Measurements from ENCODE around the gene GPSM1. TPM values are rescaled to one million over a fixed set of nuclear protein-coding genes. Genes with fewer than 3 reads are reported as not detected.

GPSM1 gene
- polyA plus RNA-seq (ENCODE audit: insufficient read length in 10 of 10) = 10 to 100 TPM; 15.9 to 30.8 (median 21.0) TPM
- long read RNA-seq, donor 1, partial matches to known transcripts = 0 of 1 reads
- long read RNA-seq, donor 1, other reads (novel, unspliced or antisense) = 0 of 1 reads
- long read RNA-seq, donor 2, partial matches to known transcripts = 0 of 1 reads
- long read RNA-seq, donor 2, other reads (novel, unspliced or antisense) = 0 of 1 reads
- long read RNA-seq, donor 3 = 0 reads
- long read RNA-seq, donor 4, partial matches to known transcripts = 0 of 2 reads
- long read RNA-seq, donor 4, other reads (novel, unspliced or antisense) = 0 of 2 reads
- long read RNA-seq, donor 5 = 0 reads
- long read RNA-seq, donor 6, partial matches to known transcripts = 0 of 2 reads
- long read RNA-seq, donor 6, other reads (novel, unspliced or antisense) = 0 of 2 reads
- long read RNA-seq, donor 7, partial matches to known transcripts = 0 of 5 reads
- long read RNA-seq, donor 7, other reads (novel, unspliced or antisense) = 0 of 5 reads
- long read RNA-seq, donor 8, partial matches to known transcripts = 10 of 10 reads
- long read RNA-seq, donor 8, other reads (novel, unspliced or antisense) = 0 of 10 reads
- long read RNA-seq, donor 9, partial matches to known transcripts = 0 of 2 reads
- long read RNA-seq, donor 9, other reads (novel, unspliced or antisense) = 0 of 2 reads

DNA sequence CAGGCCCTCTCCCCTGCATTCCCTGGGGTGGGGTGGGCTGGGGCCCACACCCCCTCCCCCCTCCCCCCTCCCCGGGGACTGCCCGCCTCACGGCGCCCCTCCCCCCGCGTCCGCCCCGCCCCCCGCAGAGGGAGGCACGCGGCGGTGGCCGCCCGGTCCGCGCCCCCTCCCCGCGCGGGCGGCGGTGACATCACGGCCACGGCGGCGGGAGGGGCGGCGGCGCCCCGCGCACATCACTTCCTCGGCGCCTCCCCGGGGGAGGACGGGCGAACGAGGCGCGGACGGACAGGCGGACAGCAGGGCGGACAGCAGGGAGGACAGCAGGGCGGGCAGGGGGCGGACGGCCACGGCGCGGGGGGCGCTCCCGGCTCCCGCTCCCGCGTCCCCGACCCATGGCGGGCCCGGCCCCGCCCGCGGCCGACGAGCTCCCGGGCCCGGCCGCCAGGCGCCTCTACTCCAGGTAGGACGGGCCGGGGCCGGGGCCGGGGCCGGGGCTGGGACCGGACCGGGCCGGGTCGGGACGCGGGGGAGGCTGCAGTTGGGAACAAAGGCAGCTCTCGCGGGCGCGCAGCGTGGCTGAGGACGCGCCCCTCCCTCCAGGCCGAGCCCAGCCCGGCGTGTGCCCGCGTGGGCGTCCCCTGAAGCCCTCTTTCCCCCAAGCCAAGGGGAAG, at the start of gene GPSM1:
TSS of gene GPSM1 (plus strand) at position 236 of the 671 bp plus-strand sequence. CDS start at position 393, 157 bp downstream.
- DNase-seq = peak in 2 of 3 donors; percentile 70 to 80

- no peak for DNase-seq
Observed at GRCh38 chr9:136277746-136278145, 49.6 kb upstream of the GPSM1 start.

- DNase-seq = no peak
Observed at GRCh38 chr9:136278221-136278620, 49.1 kb upstream of the GPSM1 start.

- DNase-seq = no peak
Observed at GRCh38 chr9:136278894-136279293, 48.4 kb upstream of the GPSM1 start.

- DNase-seq = no peak
Observed at GRCh38 chr9:136279471-136279870, 47.9 kb upstream of the GPSM1 start.

DNA sequence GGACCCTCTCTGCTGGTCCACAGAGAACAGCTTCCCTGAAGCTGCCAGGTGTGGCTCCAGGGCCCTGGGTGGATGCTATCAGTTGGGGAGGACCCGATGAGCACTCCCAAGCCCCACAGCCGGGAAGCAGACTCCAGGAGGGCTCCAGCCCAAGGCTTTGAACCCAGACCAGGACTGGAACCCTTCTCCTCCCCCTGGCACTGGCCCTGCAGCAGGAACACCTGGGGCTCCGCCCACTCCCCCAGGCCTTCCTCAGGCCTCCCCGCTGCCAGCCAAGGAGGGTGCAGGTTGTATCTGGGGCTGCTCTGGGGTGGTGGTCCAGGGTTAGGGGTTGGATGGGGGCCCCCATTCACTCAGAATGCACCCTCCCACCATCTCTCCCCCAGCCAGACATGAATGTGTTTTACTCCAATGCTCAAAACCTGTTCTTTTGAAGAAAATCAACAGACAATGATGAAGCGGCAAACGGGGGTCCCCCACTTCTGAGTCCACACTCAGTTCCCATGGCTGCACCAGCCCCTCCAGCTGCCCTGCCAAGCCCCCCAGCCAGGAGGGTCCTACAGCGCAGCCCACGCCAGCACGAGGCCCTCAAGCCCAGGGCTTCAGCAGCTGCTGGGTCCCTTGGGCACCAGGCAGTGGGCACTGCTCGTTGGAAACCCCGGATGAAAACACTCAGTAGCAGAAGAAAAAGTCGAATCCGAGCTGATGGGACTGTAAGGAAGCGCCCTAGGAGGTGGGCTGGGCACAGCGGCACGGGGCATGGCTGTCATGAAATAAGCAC, 46.6 kb upstream of the GPSM1 start:
- no peak for DNase-seq

DNA sequence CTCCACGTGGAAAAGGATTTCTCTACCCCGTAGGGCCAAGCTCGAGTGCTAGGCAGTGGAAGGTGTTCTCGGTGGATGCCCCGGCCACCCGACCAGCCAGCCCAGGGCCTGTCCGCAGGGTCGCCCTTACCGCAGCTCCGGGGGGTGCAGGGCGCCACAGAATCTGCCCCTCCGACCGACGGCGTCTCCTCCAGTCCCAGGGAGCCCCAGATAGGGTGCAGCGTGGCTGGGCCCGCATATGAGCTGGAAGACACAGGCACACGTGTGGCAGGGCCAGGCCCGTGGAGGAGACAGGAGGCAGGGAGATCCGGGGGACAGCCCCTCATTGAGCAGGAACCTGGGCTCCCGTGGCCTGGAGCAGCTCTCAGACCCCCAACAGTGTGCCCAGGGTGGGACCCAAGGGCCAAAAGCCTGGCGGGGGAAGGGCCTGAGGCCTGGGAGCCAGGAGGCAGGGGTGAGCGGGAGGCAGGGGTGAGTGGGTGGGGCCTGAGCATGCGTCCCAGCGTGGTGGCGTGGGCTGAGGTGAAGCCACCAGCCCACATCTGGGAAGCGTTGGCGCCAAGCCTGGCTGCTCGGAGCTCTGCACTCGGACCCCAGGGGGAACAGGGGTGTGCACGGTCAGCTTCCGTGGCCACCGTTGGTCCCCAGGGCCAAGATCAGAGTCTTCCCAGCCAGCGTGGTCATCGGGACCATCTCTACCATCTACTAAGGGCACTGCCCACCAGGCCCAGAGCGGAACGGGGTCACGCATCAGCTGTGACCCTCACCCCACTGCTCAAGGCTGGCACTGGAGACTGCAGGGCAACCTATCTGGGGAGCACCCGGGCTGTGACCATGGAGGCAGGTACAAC, 45.7 kb upstream of the GPSM1 start:
- no peak for DNase-seq

DNA sequence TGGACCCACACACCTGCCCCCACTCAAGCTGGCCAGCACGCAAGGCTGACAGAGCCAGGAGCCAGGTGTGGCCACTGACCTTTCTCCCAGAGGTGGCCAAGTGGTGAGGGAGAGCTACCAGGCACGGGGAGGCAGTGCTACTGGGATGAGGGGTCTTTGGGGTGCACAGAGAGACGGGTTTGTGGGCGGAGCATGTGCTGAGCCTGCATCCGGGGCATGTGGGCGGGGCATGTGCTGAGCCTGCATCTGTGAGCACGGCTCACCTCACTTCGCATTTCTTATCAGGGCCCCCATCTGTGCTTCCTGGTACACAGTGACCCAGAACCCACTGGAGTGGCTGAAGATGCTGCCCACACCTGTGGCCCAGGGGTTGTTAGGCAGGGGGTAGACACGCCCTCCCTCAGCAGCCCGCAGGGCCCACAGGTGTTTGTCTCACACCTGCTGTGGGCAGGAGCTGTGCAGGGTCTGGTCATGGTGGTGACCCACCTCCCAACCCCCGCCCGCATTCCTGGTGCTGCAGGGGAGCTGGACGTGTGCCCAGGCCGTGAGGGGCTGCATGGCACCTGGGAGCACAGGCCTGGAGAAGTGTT, 45.0 kb upstream of the GPSM1 start:
- no peak for DNase-seq

DNA sequence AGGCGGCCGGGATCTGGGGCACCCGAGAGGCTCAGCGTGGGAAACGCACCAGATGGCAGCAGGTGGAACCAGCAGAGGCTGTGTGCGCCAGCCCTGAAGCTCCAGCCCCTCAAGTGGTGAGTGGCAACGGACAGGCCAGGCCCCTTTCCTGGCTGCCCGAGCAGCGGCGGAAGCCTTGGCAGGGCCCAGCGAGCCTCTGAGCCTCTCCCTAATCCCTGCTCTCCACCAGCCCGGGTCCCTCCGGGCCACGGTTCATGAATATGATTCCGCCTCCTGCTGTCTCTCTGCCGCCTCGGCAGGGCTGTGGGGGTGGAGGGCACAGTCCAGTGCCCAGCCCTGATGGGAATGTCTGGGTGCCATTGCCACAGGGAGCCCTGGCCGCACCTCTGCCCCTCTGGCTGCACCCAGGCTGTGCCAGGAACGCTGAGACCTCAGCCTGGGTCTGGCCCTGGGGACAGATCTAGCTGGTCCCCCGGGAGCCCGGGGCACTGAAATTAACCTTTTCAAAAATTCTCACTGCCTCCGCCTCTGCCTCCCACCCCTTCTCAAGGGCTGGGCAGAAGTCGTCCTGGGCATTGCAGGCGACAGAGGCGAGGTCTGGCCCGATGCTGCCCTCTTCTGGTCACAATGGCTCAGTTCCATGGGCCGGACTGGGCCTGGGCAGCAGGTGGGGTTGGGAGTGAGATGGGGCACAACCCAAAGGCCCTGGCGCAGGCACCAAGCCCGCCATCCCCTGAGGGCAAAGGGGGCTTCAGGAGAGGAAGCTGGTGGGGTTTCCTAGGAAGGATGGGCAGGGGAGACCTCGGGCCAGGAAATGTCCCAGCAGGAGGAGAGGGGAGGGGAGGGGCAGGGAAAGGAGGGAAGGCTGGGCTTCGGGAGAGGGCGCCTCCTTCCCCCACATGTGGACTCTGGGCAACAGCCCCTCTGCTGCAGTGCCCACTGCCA, 43.8 kb upstream of the GPSM1 start:
- DNase-seq = peak; percentile 58 to 88 (median 81)

- no peak for DNase-seq
Observed at GRCh38 chr9:136284311-136284710, 43.0 kb upstream of the GPSM1 start.

DNA sequence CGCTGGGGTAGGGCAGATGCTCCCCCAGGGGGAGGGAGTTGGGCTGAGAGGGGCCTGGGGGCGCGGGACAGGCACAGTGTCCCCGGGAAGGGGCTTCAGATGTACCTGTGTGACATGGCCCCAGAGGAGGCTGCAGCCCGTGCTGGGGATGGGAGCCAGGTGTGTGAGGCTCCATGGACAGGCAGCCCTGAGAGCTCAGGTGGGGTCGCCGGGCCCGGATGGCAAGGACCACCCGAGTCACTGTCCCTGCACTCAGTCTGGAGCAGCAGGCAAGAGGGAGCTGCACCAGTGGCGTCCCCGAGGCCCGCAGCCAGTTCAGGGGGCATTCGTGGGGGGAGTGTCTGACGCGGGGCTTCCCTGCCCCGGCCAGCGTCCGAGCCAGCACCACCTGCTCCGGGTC, 42.4 kb upstream of the GPSM1 start:
- DNase-seq = no peak

DNA sequence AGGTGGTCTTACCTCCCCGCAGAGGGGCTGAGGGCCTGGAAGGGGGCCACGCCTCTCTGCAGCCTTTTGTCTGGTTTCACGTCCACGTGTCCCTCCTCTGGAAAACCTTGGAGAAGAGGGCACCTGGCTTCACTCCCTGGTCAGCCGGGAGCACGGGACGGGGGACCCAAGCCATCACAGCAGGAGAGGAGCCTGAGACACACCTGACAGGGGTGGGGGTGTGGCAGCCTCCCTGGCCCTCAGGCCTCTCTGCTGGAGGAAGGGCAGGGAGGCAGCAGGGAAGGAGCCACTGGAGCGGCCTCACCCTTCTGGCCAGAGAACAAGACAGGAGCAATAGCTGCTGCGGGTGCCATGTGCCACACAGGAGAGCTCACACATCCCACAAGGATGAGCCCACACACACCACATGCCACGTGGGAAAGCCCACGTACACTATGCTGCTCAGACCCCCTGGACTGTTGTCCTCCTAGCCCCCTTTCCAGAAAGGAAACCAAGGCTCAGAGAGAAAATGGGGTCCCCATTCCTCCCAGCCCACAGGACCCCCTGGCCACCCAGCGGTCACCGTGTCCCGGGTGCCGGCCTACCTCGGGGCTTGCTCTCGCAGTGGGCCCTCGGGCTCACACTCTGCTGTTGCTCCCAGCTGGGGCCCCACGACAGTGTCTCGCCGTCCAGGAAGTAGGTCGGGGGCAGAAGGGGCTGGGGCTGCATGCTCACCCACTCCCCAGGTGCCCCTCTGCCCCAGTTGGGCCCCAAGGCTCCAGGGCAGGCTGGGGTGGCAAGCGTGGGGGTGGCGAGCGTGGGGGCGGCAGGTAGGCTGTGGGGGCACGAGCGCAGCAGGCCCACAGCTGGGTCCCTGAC, 41.6 kb upstream of the GPSM1 start:
- DNase-seq = no peak

DNA sequence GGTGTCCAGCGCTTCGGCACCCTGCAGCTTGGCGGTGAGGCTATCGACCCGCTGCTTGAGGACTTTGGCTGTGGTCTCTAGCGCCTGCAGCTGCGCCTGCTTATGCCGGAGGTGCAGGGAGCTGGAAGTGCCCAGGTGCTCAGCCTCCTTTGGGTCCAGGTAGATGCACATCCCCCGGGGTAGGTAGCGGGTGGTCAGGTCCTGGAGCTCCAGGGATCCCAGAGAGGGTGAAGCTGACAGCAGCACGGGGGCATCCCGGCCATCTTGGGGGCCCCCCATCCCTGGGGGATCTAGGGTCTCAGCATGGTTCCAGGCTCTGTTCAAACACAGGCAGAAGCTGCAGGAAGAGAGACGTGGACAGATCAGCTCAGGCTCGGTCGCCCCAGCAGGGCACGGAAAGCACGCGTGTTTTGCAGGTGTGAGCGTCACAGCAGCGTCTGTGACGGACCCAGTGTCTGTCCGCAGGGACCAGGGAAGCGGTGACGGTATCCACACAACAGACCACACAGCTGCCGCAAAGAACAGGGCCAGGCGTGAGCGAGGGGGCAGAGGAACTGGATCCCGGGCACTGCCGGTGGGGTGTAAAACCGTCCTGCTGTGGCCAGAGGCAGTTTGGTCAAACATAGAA, 40.9 kb upstream of the GPSM1 start:
- DNase-seq = no peak

- DNase-seq = no peak
Observed at GRCh38 chr9:136286987-136287379, 40.4 kb upstream of the GPSM1 start.

GRCh38 chr9:136287960-136288753, 39.2 kb upstream of the GPSM1 start:
- DNase-seq = no peak

GRCh38 chr9:136289651-136290507, 37.5 kb upstream of the GPSM1 start:
- no peak for DNase-seq
